ENCODE measurements around the gene DBN1. TPM values are rescaled to one million over a fixed set of nuclear protein-coding genes. Genes with fewer than 3 reads are reported as not detected.
A peak's percentile ranks its signal among the peaks of the same experiment; 100 is the strongest.

Gene DBN1
- total and polyA plus RNA-seq, 5 donors: 15.3 to 44.8 (median 19.9) TPM

DNA sequence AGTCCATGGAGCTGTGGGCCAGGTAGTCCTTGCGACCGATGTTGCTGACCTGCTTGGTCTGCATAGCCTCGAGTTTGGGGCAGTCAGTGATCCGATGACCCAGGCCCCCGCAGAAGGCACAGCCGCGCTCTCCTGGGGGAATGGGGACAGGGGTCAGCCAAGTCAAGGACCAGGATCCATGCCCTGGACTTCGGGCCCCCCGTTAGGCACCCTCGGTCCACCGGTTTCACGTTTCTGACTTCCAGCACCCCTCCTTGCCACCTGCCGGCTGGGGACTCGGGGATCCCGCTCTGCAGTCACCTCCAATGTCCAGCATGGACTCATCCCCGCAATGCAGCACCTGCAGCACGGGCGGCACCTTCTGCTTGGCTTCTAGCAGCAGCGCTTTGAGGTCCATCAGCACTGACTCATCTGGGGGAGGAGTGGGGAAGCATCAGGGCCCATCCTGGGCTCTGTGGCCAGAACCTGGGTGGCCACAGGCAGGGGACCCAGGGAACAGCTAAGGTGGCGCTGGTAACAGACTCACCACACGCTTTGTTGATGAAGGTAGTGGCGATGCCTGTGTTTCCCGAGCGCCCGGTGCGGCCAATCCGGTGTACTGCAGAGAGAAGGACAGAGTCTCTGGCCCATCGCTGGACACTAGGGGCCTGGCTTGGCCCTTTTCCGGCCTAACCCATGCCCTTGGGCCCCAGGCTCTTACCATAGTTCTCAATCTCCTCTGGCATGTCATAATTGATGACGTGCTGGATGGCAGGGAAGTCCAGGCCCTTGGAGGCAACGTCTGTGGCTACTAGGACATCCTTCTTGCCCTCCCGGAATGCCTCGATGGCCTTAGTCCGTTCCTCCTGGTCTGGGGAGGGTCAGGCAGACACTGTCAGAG lies 38.6 kb upstream of the DBN1 start:
- DNase-seq: peak in 2 of 3 donors; percentile 41 to 51
- Histone ChIP-seq H3K9me3 (ENCODE audit: control insufficient read depth, low read length) (no peaks in the 10 kb centered on the region), H3K4me3 (ENCODE audit: low read length) (no peak overlapping the region), H3K27ac (ENCODE audit: low read length) (no peak overlapping the region), H3K4me1 (ENCODE audit: control insufficient read depth, insufficient read depth, low read length) (peaks cover 3% of the 10 kb centered on the region), H3K27me3 (ENCODE audit: control insufficient read depth, insufficient read depth) (no peaks in the 10 kb centered on the region)
- ATAC-seq: no peak
- intact Hi-C loops (cut with DNase I): no loop called here
- WGBS: 93% methylated on average over 34 of the region's 34 CpGs

DNA sequence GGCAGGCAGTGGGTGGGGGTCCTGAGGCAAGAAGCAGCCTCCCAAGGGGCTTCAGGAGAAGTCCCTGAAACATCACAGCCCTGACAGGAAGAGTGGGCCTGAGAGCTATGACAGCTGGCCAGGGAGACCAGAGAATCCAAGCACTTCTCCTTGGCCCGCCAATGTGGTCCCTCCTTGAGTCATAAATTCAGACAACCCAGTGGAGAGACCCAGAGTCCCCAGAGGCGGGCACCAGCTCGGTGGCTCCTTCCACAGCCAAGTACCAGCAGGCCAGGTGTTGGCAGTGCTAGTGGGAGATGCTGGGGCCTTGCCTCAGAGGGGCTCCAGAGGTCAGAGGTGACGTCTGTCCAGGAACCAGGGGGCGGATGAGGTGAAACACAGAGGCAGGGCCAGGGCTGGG lies 37.7 kb upstream of the DBN1 start:
- Histone ChIP-seq H3K27me3 (ENCODE audit: control insufficient read depth, insufficient read depth) (no peaks in the 10 kb centered on the region), H3K9me3 (ENCODE audit: control insufficient read depth, low read length) (no peaks in the 10 kb centered on the region), H3K27ac (ENCODE audit: low read length) (no peak overlapping the region), H3K4me3 (ENCODE audit: low read length) (no peak overlapping the region), H3K4me1 (ENCODE audit: control insufficient read depth, insufficient read depth, low read length) (peaks cover 3% of the 10 kb centered on the region)
- WGBS: 82% methylated on average over 5 of the region's 5 CpGs
- ATAC-seq (no peak), DNase-seq (peak in 2 of 3 donors; percentile 19 to 30)
- intact Hi-C loops (cut with DNase I): no loop called here

DNA sequence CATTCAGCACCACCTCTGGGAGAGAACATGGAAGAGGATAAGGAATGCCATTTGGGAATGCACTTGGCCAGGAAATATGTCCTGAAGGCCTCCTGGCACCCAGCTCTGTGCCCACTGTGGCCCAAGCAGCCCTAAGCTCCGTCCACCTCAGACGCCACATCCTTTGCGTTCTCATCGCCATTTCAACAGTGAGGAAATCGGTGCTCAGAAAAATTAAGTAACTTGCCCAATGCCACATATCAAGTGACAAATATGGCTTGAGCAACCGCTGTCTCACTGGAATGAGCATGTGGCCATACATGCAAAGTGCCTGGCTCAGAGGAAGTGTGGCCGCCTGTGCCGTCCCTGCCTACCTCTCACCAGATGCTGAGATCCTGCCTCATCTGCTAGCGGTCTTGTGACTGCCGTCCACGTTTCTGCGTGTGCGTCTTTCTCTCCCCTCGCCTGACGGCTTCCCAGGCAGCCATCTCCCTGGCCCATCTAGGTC lies 37.2 kb upstream of the DBN1 start:
- 82% methylated on average over 15 of the region's 15 CpGs for WGBS
- Histone ChIP-seq H3K27me3 (ENCODE audit: control insufficient read depth, insufficient read depth) (no peaks in the 10 kb centered on the region), H3K4me3 (ENCODE audit: low read length) (no peak overlapping the region), H3K27ac (ENCODE audit: low read length) (no peak overlapping the region), H3K4me1 (ENCODE audit: control insufficient read depth, insufficient read depth, low read length) (peaks cover under 1% of the 10 kb centered on the region), H3K9me3 (ENCODE audit: control insufficient read depth, low read length) (no peaks in the 10 kb centered on the region)
- intact Hi-C loops (cut with DNase I): no loop called here
- ATAC-seq (no peak), DNase-seq (peak in 2 of 3 donors; percentile 43 to 44)

DNA sequence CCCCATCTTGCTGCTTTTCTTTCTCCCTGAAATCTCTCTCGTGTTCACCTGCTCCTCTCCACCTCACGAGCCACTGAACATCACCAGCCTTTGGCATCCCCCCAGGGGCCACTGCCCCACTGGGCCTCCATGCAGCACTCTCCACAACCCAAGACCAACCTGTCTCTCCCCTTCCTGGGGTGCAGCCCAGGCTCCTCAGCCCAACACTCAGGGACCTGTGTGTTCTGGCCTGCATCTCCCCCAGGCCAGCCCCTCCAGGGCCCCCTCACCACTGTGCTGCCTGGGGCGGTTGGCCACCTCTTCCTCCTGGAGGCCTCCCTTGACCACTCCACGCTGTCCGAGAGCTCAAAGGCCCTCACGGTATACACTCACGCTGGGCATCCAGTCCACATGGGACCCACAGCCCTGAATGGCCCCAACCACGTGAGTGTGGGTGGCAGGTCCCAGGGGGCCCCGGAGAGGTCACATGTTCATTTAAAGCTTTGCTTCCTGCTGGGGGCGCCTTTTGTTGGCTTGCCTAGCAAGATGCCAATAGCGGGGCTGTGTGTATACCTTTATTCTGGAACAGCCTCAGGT lies 36.6 kb upstream of the DBN1 start:
- no peak overlapping the region for H3K4me3 ChIP-seq (ENCODE audit: low read length)
- no peak overlapping the region for H3K27ac ChIP-seq (ENCODE audit: low read length)
- peak in 1 of 2 donors; percentile 5 for ATAC-seq
- WGBS: 70% methylated on average over 11 of the region's 11 CpGs
- no peaks in the 10 kb centered on the region for H3K9me3 ChIP-seq (ENCODE audit: control insufficient read depth, low read length)
- H3K4me1 ChIP-seq (ENCODE audit: control insufficient read depth, insufficient read depth, low read length): no peaks in the 10 kb centered on the region
- H3K27me3 ChIP-seq (ENCODE audit: control insufficient read depth, insufficient read depth): no peaks in the 10 kb centered on the region
- intact Hi-C loops (cut with DNase I): loop anchor here in 1 of 4 donors (10.0 kb wide), 1 partner anchor 195 kb away; the partner anchor contains the start of gene MXD3
- DNase-seq: peak in 2 of 3 donors; percentile 35 to 41

DNA sequence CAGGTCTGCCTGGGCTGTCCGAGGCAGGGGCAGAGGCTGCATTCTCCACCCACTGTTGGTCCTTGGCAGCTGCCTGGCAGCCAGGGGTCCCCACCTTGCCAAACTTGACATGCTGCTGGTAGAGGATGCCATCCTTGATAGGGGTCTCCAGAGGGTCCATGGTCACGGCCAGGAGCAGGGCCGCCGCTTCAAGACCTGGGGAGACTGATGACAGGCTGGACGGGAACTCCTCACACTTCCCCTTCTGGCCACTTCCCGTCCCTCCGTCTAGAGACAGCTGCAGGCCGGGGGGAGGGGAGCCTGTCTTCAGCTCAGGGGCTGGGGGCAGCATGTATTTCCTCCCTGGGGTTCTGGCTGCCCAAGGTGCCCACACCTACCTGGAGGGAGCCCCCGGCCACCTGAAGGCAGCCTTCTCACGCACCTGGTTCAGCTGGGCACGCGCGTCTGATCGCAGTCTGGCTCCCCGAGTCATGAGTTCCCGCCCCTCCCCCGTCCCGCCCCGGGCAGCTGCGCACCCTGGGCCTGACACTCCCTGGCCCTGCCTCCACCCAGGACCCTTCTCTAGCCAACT lies 36.0 kb upstream of the DBN1 start, which contains the start of gene DOK3:
TSS of gene DOK3 (minus strand) at position 446 of the 571 bp plus-strand sequence. CDS start at position 160, 286 bp downstream.
- peak in 2 of 3 donors; percentile 77 to 84 for DNase-seq
- intact Hi-C loops (cut with DNase I): loop anchor here in 1 of 4 donors (10.0 kb wide), 1 partner anchor 195 kb away; the partner anchor contains the start of gene MXD3
- ATAC-seq: peak; percentile 26 to 34
- H3K4me1 ChIP-seq (ENCODE audit: control insufficient read depth, insufficient read depth, low read length): no peaks in the 10 kb centered on the region
- 28% methylated on average over 20 of the region's 20 CpGs for WGBS
- H3K27me3 ChIP-seq (ENCODE audit: control insufficient read depth, insufficient read depth): no peaks in the 10 kb centered on the region
- H3K9me3 ChIP-seq (ENCODE audit: control insufficient read depth, low read length): no peaks in the 10 kb centered on the region
- no peak within 1 kb of the TSS for H3K4me3 ChIP-seq (ENCODE audit: low read length)
- H3K27ac ChIP-seq (ENCODE audit: low read length): no peak within 1 kb of the TSS

DNA sequence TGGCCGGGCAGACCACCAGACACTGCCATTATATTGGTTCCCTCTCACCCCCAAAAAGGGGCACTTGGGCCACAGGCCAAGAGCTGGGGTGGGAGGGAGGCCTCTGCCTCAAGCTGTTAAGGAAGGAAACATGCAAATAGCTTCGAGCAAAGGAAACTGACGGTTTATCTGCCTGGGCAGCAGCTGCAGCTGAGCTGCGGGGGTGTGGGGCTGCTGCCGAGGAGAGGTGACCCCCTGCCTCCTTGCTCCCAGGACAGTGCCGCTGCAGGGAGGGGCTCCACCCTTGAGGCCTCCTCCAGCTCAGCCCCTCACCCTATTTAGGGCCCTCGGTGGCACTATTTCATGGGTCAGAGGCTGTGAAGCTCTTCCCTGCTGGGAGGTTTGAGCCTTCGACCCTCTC lies 35.4 kb upstream of the DBN1 start:
- Histone ChIP-seq H3K4me3 (ENCODE audit: low read length) (no peak overlapping the region), H3K4me1 (ENCODE audit: control insufficient read depth, insufficient read depth, low read length) (no peaks in the 10 kb centered on the region), H3K27ac (ENCODE audit: low read length) (no peak overlapping the region), H3K9me3 (ENCODE audit: control insufficient read depth, low read length) (no peaks in the 10 kb centered on the region), H3K27me3 (ENCODE audit: control insufficient read depth, insufficient read depth) (no peaks in the 10 kb centered on the region)
- DNase-seq (peak; percentile 15 to 43 (median 30)), ATAC-seq (no peak)
- intact Hi-C loops (cut with DNase I): loop anchor here in 1 of 4 donors (10.0 kb wide), 1 partner anchor 194 kb away; the partner anchor contains the start of gene MXD3
- 42% methylated on average over 8 of the region's 8 CpGs for WGBS

DNA sequence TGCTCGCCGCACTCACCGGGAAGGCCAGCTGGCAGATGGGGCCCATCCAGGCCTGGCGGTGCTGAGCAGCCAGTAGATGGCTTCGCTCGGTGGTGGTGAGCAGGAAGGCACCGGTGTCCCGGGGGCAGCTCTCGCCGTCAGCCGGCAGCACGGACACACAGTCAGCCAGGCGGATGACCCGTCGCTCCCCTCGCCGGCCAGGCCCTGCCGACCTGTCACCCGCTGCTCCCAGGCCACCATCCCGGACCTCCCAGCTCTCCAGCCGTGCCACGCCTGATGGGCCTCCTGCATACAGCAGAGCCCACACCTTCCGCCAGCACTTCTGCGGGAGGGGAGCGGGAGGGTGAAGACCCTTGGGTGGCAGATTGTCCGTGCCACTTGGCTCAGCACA lies 34.8 kb upstream of the DBN1 start:
- H3K4me1 ChIP-seq (ENCODE audit: control insufficient read depth, insufficient read depth, low read length): no peaks in the 10 kb centered on the region
- no peaks in the 10 kb centered on the region for H3K27me3 ChIP-seq (ENCODE audit: control insufficient read depth, insufficient read depth)
- ATAC-seq (no peak), DNase-seq (peak; percentile 27 to 72 (median 45))
- no peak overlapping the region for H3K4me3 ChIP-seq (ENCODE audit: low read length)
- H3K9me3 ChIP-seq (ENCODE audit: control insufficient read depth, low read length): no peaks in the 10 kb centered on the region
- 88% methylated on average over 26 of the region's 26 CpGs for WGBS
- intact Hi-C loops (cut with DNase I): loop anchor here in 1 of 4 donors (10.0 kb wide), 1 partner anchor 193 kb away; the partner anchor contains the start of gene MXD3
- no peak overlapping the region for H3K27ac ChIP-seq (ENCODE audit: low read length)

DNA sequence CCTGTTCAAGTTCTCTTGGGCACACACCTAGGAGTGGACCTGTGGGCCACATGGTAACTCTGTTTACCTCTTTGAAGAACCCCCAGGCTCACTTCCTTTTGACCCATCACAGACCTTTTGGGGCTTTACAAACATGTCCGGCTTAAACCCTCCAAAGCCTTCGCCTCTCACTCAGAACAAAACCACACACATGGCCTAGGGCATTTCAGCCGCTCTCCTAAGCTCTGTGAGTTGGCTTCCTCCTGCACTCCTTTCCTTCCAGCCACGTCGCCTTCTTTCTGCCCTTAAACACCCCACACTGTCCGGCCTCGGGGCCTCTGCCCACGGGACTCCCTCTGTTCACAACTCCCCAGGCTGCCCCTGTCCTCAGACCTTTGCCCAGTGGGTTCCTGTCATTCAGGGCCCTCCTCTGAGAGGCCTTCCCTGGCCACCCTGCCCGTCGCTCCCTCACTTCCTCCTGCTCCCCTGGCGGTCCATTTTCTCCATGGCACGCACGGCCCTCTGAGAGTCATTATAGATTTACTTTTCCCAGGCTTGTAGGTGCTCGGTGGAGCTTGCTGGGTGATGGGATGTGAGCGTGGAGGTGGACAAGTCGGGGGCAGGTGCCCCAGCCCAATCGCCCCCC lies 34.3 kb upstream of the DBN1 start:
- Histone ChIP-seq H3K27me3 (ENCODE audit: control insufficient read depth, insufficient read depth) (no peaks in the 10 kb centered on the region), H3K27ac (ENCODE audit: low read length) (no peak overlapping the region), H3K9me3 (ENCODE audit: control insufficient read depth, low read length) (no peaks in the 10 kb centered on the region), H3K4me1 (ENCODE audit: control insufficient read depth, insufficient read depth, low read length) (no peaks in the 10 kb centered on the region), H3K4me3 (ENCODE audit: low read length) (no peak overlapping the region)
- WGBS: 84% methylated on average over 17 of the region's 17 CpGs
- intact Hi-C loops (cut with DNase I): loop anchor here in 1 of 4 donors (10.0 kb wide), 1 partner anchor 193 kb away; the partner anchor contains the start of gene MXD3
- DNase-seq (peak in 2 of 3 donors; percentile 13 to 46), ATAC-seq (no peak)

DNA sequence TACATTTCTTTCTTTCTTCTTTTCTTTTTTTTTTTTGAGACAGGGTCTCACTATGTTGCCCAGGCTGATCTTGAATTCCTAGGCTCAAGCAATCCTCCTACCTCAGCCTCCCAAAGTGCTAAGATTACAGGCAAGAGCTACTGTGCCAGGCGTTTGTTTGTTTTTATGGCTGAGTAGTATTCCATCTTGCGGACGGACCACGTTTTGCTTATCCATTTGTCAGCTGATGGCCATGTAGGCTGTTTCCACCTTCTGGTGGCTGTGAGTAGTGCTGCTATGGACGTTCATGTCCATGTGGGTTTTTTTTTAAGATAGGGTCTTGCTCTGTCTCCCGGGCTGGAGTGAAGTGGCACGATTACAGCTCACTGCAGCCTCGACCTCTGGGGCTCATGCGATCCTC lies 33.7 kb upstream of the DBN1 start:
- Histone ChIP-seq H3K27me3 (ENCODE audit: control insufficient read depth, insufficient read depth) (no peaks in the 10 kb centered on the region), H3K27ac (ENCODE audit: low read length) (no peak overlapping the region), H3K9me3 (ENCODE audit: control insufficient read depth, low read length) (no peaks in the 10 kb centered on the region), H3K4me3 (ENCODE audit: low read length) (no peak overlapping the region), H3K4me1 (ENCODE audit: control insufficient read depth, insufficient read depth, low read length) (no peaks in the 10 kb centered on the region)
- WGBS: 85% methylated on average over 9 of the region's 9 CpGs
- ATAC-seq (no peak), DNase-seq (peak in 2 of 3 donors; percentile 10 to 16)
- intact Hi-C loops (cut with DNase I): loop anchor here in 1 of 4 donors (10.0 kb wide), 1 partner anchor 192 kb away; the partner anchor contains the start of gene MXD3

DNA sequence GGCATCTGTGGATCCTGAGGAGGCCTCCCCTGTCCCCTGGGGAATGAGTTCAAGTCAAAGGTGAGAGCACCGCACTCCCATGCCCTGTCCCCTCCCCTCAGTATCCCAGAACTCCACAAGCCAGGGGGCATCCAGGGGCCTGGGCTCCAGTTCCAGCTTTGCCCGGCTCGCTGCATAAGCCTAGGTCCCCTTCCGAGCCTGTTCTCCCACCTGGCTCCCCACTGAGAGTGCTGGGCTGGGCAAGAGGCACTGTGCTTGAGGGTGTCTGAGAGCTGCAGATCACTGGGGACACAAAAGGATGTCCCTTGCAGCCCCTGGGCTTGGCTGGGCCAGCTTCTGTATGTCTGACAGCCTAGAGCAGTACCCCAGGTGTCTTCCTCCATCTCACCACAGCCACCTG lies 31.6 kb upstream of the DBN1 start:
- peak in 2 of 3 donors; percentile 5 to 16 for DNase-seq
- Histone ChIP-seq H3K27ac (ENCODE audit: low read length) (no peak overlapping the region), H3K4me1 (ENCODE audit: control insufficient read depth, insufficient read depth, low read length) (no peaks in the 10 kb centered on the region), H3K4me3 (ENCODE audit: low read length) (no peak overlapping the region), H3K9me3 (ENCODE audit: control insufficient read depth, low read length) (no peaks in the 10 kb centered on the region), H3K27me3 (ENCODE audit: control insufficient read depth, insufficient read depth) (no peaks in the 10 kb centered on the region)
- ATAC-seq: no peak
- intact Hi-C loops (cut with DNase I): loop anchor here in 1 of 4 donors (10.0 kb wide), 1 partner anchor 190 kb away; the partner anchor contains the start of gene MXD3
- WGBS: 98% methylated on average over 4 of the region's 4 CpGs

Data from right cardiac atrium (tissue), 5 donors.